ENCODE measurements around the gene SLC2A10. TPM values are rescaled to one million over a fixed set of nuclear protein-coding genes. Genes with fewer than 3 reads are reported as not detected.
A peak's percentile ranks its signal among the peaks of the same experiment; 100 is the strongest.

The SLC2A10 gene
- total RNA-seq, 1 donor from 2014 or later: 31.2 TPM

DNA sequence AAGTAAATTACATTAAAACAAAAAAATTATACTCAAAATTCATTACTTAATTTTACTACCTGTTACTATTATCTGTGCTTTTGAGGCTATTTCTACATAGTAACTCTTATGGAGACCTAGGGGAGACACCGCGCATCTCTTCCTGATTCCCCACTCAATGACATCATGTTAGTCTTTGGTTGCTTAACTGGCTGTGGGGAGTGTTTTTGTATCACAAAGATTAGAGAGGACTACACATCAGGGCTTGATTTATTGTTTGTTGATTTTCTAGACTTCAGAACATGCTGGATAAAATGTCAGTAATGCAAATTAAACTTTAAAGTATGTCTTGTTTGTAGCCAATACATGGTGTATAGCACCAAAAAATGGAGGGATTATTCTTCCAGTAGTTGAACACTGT is 26.0 kb downstream of the SLC2A10 start:
- no peak for DNase-seq

DNA sequence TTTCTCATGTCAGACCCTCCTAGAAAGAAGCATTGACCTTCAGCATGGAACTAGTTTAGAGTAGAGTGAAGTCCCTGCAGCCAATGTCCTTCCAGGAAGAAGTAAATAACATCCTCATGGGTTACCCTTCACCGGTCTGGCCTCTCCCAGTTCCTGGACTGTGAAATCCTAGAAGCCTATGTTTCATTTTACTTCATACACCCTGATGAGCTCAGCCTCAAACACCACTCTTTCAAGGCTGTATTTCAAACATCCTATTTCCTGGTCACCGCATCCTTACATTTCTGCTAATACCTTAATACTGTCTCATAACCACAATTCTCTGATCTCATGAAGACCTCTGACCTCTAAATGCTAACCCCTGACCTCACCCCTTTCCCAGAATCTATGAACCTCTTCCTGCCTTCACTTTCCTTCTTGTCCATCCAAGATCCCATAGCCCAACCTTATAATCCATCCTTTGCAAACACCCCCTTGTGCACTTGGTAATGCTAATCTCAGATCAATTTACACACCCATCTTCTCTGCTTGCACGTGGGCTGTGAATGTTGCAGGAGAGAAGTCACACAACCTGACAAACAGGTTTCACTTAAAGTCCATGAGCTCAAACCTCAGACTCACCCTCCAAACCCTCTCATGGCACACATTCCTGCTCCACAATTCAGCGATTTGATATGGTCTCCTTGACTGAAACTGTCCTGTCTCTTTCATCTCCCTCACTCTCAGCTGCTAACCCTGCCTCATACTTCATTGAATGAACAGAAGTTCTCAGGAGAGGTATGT is 30.2 kb downstream of the SLC2A10 start:
- DNase-seq: peak; percentile 21

DNA sequence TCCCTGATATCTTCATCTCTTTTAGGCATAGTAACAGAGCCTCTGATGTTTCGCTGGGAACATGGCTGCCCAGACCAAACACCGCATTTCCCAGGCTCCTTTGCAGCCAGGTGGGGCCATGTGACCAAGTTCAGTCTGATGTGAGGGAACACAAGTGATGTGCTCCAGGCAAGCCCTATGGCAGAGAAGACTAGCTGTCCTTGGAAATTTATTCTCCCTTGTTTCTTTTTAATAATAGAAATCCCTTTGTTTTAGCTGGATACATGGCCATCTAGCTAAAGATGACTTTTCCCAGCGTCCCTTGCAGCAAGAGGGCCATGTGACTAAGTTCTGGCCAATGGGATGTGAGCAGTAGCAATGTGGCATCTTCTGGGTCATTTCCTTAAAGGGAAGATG is 30.8 kb downstream of the SLC2A10 start:
- DNase-seq: no peak

DNA sequence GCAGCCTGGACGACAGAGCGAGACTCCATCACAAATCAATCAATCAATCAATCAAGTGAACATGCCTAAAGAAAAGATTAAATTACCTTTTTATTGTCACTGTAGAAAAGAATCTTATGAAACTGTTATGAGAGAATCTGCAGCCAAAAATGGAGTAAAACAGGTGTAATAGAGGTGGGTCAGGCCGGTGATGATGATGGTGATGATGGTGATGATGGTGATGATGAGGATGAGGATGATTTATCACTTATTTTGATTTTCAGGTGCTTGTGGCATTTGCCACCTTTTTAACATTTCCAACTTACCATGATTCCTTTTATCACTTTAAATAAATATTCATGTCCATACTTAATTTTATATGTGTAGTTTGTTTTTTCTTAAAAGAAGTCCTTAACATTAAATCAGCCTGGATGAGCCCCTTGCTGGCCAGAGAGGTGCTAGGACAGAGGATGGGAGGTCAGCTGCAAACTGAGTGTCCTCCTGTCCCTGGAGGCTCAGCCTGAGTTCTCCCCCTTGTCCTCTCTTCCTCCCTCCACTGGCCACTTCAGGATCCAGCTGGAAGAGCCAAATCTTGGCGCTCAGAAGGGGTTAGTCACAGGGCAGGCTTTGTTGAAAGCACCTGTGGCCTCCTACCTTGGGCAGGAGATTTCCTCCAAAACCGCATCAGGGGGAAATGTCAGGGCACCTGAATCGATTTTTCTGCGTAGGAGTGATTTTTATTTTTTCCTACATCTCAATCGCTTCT is 32.6 kb downstream of the SLC2A10 start:
- no peak for DNase-seq

DNA sequence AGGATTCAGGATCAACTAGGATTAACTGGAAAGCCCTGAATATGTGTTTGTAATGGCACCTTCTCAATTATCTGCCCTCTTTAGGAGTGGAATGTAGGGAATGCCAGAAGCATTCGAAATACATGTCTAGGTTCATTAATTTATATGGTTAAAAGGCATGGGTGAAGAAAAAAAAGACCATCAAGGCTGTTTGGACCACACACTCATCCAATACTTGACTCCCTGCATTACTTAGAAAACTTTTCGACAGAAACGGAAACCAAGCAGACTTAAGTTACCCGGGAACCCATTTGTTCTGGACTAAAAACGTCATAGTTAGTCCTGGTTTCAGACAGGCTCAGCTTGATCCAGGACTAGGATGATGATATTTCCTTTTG is 33.2 kb downstream of the SLC2A10 start:
- no peak for DNase-seq

DNA sequence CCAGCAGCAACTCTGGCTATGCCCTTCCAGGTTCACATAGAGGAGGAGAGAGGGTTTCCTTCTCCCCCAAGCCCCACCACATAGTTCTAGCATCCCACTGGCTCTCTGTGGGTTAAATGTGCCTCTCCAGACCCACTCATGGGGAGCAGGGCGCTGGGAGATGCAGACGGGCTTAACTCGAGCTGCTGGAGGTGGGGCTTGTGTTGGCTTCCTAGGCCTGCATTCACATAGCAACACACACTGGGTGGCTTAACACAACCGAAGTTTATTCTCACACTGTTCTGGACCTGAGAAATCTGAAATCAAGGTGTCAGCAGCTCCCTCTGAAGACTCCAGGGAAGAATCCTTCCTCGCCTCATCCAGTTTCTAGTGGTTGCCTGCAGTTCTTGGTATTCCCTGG is 33.6 kb downstream of the SLC2A10 start:
- DNase-seq: no peak

DNA sequence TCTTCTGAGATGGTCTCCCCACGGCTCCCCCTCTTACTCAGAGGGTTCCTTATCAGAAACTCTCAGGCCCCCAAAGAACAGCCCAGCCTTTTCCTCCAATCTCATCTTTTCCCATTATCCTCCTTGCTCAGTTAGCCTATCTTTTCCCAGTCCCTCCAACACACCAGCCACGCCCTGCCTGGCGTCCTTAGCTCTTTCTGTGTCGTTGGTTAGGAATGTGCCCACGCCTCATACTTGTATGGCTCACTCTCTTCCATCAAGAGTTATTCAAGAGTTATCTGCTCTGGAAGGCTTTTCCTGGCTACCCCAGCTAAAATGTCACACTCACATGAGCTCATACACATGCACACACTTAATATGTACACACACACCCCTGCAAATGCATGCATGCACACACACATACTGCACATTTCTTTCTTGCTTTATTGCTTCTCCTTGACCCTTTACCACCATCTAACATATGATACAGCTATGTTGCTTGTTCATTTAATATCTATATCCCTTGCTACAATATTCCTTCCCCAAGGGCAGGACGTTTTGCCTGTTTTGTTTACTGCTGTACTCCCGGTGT is 37.6 kb downstream of the SLC2A10 start:
- DNase-seq: peak; percentile 22

DNA sequence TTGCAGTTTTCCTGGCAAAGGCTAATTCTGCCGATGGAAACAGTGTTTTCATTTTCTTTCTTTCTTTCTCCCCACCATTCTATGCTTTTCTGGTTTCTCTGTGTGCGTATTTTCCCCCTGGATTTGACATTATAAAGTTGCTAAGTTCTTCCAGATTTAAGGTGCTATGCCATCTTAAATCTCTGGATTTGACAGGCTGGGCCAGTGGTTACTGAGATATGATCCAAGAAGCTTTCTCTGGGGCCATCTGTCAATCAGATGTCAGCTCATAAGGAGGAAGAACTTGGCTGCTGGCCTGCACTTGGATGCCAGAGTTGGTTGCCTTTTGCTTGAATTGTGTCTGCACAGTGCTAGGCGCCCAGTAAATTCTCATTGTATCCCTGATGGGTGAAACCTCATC is 39.7 kb downstream of the SLC2A10 start:
- DNase-seq: no peak

DNA sequence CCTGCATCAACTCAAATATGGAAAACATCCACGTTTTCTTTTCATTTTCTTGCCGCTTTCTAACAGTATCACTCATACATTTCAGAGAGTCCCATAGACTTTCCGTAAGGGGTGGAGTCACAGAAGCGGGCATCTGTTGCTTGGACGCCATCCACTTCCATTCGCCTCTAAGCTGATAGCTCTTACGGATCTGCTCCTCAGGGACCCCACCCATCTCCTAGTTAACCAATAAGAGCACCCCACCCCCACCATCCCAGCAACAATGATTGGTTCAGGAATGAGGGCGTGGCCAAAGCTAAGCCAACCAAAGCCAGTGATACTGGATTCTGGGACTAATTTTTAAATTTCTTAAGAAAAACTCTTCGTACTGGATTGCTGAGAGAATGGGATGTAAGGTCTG is 42.4 kb downstream of the SLC2A10 start:
- DNase-seq: no peak

DNA sequence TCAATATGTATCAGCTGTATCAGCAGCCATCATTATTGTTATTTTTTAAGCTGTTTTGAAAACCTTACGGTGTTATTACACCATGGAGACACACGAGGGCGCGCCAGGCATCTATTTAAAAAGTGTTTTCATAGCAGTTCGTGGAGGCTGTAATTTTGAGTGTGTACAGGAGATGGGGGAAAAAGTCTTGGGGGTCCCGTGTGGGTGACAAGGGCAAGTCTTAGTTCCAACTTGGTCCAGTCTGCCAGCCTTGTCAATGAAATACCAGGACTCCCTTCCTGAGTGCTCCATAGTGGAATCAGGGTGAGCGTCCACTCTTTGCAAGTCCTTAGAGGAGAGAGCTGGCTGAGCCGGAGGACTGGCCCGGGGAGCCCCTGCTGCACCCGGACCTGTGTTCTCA is 43.3 kb downstream of the SLC2A10 start:
- DNase-seq: peak; percentile 85

DNA sequence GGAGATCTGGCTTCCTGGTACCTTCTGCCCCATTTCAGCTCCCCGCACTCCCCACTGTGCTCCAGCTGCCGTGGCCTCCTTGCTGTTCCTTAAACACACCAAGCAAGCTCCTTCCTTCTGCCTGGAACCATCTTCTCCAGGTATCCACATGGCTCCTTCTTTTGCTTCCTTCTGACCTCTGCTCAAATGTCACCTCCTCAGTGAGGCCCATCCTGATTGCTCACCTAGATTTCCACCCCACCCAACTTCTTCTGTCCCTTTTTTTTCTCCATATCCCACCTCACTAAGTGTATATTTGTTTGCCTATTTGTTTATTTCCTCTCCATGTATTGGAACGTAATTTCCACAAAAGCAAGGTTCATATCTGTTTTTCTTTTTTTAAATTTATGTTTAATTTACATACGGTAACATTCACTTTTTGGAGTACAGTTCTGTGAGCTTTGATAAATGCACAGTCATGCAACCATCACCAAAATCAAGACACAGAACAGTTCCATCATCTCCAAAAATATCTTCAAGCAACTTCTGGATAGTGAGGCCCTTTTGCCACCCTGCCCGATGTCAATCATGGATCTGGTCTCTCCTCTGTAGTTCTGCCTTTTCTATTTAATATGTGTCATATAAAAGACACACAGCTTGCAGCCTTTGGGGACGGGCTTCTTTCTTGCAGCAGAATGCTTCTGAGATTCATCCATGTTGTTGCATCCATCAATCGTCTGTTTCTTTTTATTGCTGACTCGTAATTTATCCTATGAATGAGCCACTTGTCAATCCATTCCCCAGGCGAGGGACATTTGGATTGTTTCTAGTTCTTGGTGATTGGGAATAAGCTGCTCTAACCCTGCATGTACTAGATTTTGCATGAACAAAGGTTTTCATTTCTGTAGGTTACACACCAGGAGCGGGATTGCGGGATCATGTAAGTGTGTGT is 46.3 kb downstream of the SLC2A10 start:
- DNase-seq: no peak

DNA sequence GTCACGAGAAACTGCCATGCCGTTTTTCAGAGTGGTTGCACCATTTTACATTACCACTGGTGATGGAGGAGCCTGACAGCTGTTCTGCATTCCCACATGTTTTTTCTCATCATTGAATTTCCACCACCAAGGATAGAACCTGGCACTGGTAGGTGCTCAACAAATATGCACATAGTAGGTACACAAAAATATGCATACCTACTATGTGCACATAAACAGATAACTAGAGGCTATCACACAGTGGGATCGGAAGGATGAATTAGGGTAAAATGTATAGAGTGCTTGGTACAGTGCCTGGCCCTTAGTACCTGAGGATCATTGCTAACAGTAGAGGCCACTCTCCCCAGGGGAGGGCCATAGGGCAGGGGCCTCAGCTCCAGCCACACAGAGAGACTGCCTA is 47.0 kb downstream of the SLC2A10 start:
- no peak for DNase-seq

DNA sequence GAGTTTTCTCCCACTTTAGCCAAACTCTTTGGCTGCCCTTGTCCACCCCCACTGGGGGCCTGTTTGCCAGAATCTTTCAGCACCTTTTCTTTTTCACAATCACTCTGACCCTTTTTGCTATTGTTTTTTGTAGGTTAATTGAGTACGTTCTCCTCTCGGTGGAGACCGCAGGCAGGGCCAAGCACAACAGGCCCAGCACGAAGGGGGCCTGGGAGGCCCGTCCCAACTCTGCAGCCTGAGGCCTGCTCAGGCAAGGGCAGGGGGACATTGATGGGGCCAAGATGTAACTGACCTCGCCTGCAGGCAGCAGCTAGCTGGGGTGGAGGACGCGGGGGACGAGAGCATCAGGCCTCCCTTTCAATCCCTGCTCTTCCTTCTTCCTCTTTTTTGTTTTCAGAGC is 47.7 kb downstream of the SLC2A10 start:
- no peak for DNase-seq

DNA sequence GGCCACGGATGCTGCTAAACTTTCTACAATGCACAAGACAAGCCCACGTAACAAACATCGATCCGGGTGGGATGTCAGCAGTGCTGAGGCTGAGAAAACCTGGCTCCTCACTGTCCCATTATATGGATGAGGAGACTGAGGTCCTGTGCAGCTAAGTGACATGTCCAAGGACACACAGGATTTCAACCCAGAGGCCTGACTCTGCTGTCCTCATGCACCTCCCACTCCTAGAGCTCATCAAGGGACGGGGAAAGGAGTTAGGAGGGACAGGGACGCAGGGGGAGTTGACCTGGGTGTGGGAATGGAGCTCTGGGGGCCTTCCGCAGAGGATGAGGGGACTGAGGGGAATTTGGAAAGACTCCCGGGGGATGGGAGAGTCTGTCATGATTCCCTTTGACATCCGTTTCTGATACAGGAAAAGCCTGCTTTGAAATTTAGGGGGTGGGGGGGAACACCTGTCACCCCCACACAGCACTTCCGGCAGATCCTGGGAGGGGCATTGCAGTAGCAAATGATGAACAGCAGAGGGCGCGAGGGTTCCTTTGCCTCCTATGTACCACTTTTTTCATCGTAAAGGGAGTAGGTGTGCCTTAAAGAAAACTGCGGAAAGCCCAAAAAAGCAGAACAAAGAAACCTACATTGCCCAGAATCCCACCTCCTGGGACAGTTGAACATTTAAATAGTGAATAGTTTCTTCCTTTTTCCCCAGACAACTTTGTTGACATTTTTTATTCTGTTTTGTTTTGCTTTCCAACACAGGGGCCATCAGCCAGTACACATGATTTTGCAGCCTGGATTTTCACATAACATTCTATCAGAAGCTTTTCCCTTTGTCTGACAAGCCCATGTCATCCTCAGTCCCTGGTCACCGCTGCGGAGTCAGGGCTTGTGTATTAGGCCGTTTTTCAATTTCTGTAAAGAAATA is 48.6 kb downstream of the SLC2A10 start:
- peak; percentile 88 for DNase-seq

DNA sequence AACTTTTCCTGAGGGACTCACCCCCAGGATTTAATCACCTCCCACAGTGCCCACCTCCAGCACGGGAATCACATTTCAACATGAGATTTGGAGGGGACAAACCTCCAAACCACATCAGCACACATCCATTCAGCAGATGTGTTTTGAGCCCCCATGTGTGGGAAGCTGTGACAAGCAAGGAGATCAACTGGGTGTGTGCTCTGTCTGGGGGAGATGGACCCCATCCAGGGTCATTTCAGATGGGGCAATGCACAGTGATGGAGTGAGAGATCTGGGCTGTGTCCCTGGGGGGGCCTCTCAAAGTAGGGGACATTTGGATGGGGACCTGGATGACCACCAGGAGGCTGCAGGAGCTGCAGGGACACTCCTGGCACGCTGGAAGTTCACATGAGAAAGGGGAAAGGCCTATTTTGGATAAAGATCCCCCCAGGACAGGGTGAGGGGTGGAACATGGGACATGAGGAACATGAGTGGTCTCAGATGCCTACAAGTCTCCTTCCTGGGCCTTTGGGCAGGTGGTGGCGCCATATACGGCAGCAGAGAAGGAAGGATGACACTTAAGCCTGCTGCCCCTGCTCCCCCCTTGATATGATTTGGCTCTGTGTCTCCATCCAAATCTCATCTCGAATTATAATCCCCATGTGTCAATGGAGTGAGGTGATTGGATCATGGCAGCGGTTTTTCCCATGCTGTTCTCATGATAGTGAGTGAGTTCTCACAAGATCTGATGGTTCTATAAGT is 49.6 kb downstream of the SLC2A10 start:
- no peak for DNase-seq

DNA sequence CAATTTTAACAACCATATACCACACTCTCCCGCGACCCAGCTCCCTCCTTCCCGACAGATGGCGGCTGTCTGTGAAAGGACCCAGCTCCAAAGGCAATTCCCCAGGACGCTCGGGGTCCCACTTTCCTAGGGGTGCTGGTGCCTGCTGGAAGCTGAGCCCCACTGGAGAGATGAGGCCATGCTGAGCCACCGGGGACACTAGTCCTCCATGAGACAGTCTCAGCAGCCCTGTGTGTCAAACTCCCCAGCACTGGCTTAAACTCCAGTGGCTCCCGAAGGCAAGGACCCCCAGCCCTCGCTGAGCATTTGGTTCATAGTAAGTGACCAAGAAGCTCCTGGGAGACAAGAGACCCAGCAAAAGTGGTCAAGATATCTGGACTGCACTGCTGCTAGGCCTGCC is 52.1 kb downstream of the SLC2A10 start:
- no peak for DNase-seq

DNA sequence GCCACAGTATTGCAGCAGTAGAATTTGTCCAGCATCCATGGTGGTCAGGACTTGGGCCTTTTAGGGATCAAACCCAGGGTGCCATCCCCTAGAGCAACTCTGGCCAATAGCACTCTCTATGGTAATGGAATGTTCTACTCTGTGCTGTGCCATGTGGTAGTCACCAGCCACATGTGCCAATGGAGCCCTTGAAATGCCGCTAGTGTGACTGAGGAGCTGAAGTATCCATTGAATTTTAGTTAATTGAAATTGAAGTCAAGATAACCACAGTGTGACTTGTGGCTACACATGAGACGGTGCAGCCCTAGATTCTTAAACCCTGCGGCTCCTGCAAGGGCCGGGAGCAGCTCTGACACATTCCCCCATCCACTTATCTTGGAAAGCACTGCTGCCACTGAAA is 54.6 kb downstream of the SLC2A10 start:
- DNase-seq: no peak

DNA sequence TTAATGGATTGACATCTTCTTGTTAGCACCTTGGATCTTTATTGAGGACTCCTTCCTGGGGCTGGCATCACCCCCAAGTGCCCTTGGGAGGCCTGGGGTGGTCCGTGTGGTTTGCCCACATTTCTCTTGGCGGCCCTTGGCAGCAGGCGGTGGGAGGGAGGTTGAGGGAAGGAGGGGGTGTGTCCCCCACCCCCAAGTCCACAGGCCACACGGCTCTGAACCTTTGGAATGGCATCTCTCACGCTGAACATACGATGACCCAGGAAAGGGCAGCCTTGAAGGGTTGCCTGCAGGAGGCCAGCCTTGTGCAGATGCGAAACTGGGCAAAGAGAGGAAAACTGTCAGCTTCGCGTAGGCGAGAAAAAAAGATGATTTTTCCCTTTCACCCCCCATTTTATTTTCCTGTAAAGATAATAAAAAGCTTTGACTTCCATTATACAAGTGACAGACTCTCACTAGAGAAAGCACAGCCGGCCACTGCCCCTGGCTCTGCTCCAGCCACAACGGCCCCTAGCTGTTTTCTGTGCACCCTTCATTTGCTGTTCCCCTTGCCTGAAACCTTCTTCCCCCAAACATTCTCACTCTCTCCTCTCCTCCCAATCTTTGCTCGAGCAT is 56.2 kb downstream of the SLC2A10 start:
- DNase-seq: no peak

DNA sequence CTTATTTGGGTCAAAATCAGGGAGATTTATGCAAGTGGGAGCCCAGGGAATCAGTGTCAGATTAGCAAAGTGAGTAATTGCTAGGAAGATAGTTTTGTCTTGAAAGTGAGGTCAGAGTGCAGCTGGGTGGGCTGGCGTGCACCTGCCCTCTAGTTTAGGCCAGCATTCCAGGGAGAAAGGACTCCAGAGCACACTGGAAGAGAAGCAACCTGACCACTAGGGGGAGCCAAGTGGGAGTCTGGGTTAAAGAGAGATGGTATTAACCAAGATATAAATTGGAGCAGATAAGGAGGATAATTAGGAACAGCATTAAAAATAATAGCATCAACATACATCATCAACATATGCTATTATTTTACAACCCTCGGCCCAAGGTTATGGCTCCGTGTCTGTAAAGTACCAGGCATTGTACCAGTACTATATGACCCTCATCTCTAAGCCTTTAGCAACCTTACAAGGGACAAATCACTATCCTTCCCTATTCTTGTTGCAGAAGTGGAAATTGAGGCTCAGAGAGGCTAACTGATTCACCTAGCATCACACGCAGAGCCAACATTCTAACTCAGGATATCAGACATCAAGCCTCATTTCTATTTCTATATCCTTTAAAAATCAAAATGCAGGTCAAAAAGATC is 57.8 kb downstream of the SLC2A10 start:
- peak; percentile 27 for DNase-seq
